IPS-NIHi7 (cell line): ENCODE results near the gene CNTNAP1.
"Not testable (repeated sequence)": the region's sequence is repeated elsewhere in the genome, so short reads cannot be mapped to it uniquely, and the experiment has no call there.

Source experiments
- DNase-seq: peaks from one replicate; pipeline ENCODE4 v3.0.0; 2012; ENCODE audit warnings: mixed read lengths; ENCODE audit errors: extremely low spot score

Gene CNTNAP1

GRCh38 chr17:42740699-42741098 is 58.4 kb downstream of the CNTNAP1 start:
- DNase-seq = no peak

- DNase-seq = not testable (repeated sequence)
These were observed 60.6 kb downstream of the CNTNAP1 start for GRCh38 chr17:42742916-42743315.

- DNase-seq = no peak
These were observed 61.4 kb downstream of the CNTNAP1 start for GRCh38 chr17:42743595-42744282.

- DNase-seq = peak; percentile 78
These were observed 62.0 kb downstream of the CNTNAP1 start for GRCh38 chr17:42744283-42744805.

GRCh38 chr17:42744806-42745617 is 62.7 kb downstream of the CNTNAP1 start, which contains the start of gene EZH1:
Gene EZH1, minus strand, starts transcription at chr17:42745040. Its CDS starts 16,099 bp downstream, at chr17:42728941.
- peak; percentile 100 for DNase-seq

- DNase-seq = no peak
These were observed 66.0 kb downstream of the CNTNAP1 start for GRCh38 chr17:42748202-42748907.

- DNase-seq = no peak
These were observed 66.8 kb downstream of the CNTNAP1 start for GRCh38 chr17:42748908-42749798.
